ENCODE measurements around the gene CC2D2B.
"Not testable (repeated sequence)": the region's sequence is repeated elsewhere in the genome, so short reads cannot be mapped to it uniquely, and the experiment has no call there.

CC2D2B gene

GRCh38 chr10:95906677-95907455, 909 bp upstream of the CC2D2B start:
- peak; percentile 44 for DNase-seq

- no peak for DNase-seq
Measured at GRCh38 chr10:95908450-95908849, 675 bp downstream of the CC2D2B start.

- no peak for DNase-seq
Measured at GRCh38 chr10:95909561-95909960, 1.8 kb downstream of the CC2D2B start.

- DNase-seq, result not testable (repeated sequence)
Measured at GRCh38 chr10:95916039-95916438, 8.3 kb downstream of the CC2D2B start.

GRCh38 chr10:95920798-95921426, 13.1 kb downstream of the CC2D2B start:
- DNase-seq, result no peak

- DNase-seq, result no peak
Measured at GRCh38 chr10:95925033-95925432, 17.3 kb downstream of the CC2D2B start.

- no peak for DNase-seq
Measured at GRCh38 chr10:95935429-95935828, 27.7 kb downstream of the CC2D2B start.

- DNase-seq, result no peak
Measured at GRCh38 chr10:95941115-95941514, 33.3 kb downstream of the CC2D2B start.

GRCh38 chr10:95963202-95963990, 55.6 kb downstream of the CC2D2B start:
- no peak for DNase-seq

- no peak for DNase-seq
Measured at GRCh38 chr10:95963991-95964389, 56.2 kb downstream of the CC2D2B start.

- peak; percentile 9 for DNase-seq
Measured at GRCh38 chr10:95964756-95965155, 57.0 kb downstream of the CC2D2B start.

- DNase-seq, result no peak
Measured at GRCh38 chr10:95976362-95977229, 68.8 kb downstream of the CC2D2B start.

- DNase-seq, result no peak
Measured at GRCh38 chr10:95982200-95982599, 74.4 kb downstream of the CC2D2B start.

GRCh38 chr10:95987685-95988426, 80.1 kb downstream of the CC2D2B start:
- DNase-seq, result no peak

GRCh38 chr10:95988702-95989101, 80.9 kb downstream of the CC2D2B start:
- no peak for DNase-seq

- not testable (repeated sequence) for DNase-seq
Measured at GRCh38 chr10:95994376-95994775, 86.6 kb downstream of the CC2D2B start.

GRCh38 chr10:95998255-95998784, 90.5 kb downstream of the CC2D2B start:
- no peak for DNase-seq

- no peak for DNase-seq
Measured at GRCh38 chr10:96013956-96014355, 106.2 kb downstream of the CC2D2B start.

GRCh38 chr10:96014473-96015102, 106.8 kb downstream of the CC2D2B start:
- DNase-seq, result no peak

GRCh38 chr10:96017191-96017687, 109.5 kb downstream of the CC2D2B start:
- DNase-seq, result peak; percentile 54

GRCh38 chr10:96021332-96021731, 113.6 kb downstream of the CC2D2B start:
- no peak for DNase-seq
